ENCODE measurements around the gene IMPDH1.

The IMPDH1 gene

GRCh38 chr7:128391805-128392204, 18.0 kb downstream of the IMPDH1 start:
- DNase-seq (ENCODE audit: low read depth): no peak
- H3K4me3 ChIP-seq (ENCODE audit: low read length): no peak overlapping the region
- no peak for TF ChIP-seq CTCF (conservative IDR thresholded peaks at IDR 0.05; ENCODE audit: low read depth, low read length)

GRCh38 chr7:128390871-128391565, 18.8 kb downstream of the IMPDH1 start:
- no peak overlapping the region for H3K4me3 ChIP-seq (ENCODE audit: low read length)
- no peak for TF ChIP-seq CTCF (conservative IDR thresholded peaks at IDR 0.05; ENCODE audit: low read depth, low read length)
- DNase-seq (ENCODE audit: low read depth): no peak

GRCh38 chr7:128389618-128390329, 20.0 kb downstream of the IMPDH1 start:
- no peak for TF ChIP-seq CTCF (conservative IDR thresholded peaks at IDR 0.05; ENCODE audit: low read depth, low read length)
- DNase-seq (ENCODE audit: low read depth): no peak
- H3K4me3 ChIP-seq (ENCODE audit: low read length): no peak overlapping the region

- TF ChIP-seq CTCF (conservative IDR thresholded peaks at IDR 0.05; ENCODE audit: low read depth, low read length): no peak
- no peak overlapping the region for H3K4me3 ChIP-seq (ENCODE audit: low read length)
- no peak for DNase-seq (ENCODE audit: low read depth)
These were observed 20.6 kb downstream of the IMPDH1 start for GRCh38 chr7:128389085-128389617.

GRCh38 chr7:128388145-128388485, 21.7 kb downstream of the IMPDH1 start:
- no peak overlapping the region for H3K4me3 ChIP-seq (ENCODE audit: low read length)
- TF ChIP-seq CTCF (conservative IDR thresholded peaks at IDR 0.05; ENCODE audit: low read depth, low read length): no peak
- DNase-seq (ENCODE audit: low read depth): no peak

GRCh38 chr7:128387216-128388144, 22.3 kb downstream of the IMPDH1 start:
- H3K4me3 ChIP-seq (ENCODE audit: low read length): no peak overlapping the region
- no peak for DNase-seq (ENCODE audit: low read depth)
- peak; percentile 94 for TF ChIP-seq CTCF (conservative IDR thresholded peaks at IDR 0.05; ENCODE audit: low read depth, low read length)
